Endothelial cell of umbilical vein (primary cell): ENCODE measurements around the gene EPB41L2.

Experiments
- EZH2 ChIP-seq: IDR thresholded peaks from 2 replicates; pipeline ENCODE4 v1.6.1; 2012; ENCODE audit warnings: borderline replicate concordance, low read depth, mild to moderate bottlenecking, moderate library complexity, low read length, inconsistent platforms; ENCODE audit not compliant: severe bottlenecking
- FOS ChIP-seq: IDR thresholded peaks from 2 replicates; pipeline ENCODE4 v1.6.1; 2011; ENCODE audit warnings: mild to moderate bottlenecking, low read length, moderate library complexity, borderline replicate concordance; ENCODE audit not compliant: insufficient read depth
- JUN ChIP-seq: IDR thresholded peaks from 2 replicates; pipeline ENCODE4 v1.6.1; 2011; ENCODE audit warnings: borderline replicate concordance, low read depth; ENCODE audit not compliant: insufficient read length, insufficient read depth
- MAX ChIP-seq: IDR thresholded peaks from 2 replicates; pipeline ENCODE4 v1.6.1; 2011; ENCODE audit not compliant: insufficient read depth, insufficient read length
- MYC ChIP-seq: IDR thresholded peaks from one replicate; pipeline ENCODE4 v1.6.1; 2011; ENCODE audit warnings: mild to moderate bottlenecking, low read depth, low read length
- POLR2A ChIP-seq: IDR thresholded peaks from 2 replicates; pipeline ENCODE4 v1.6.1; 2012; ENCODE audit warnings: low read depth, mild to moderate bottlenecking, control low read depth, low read length
- POLR2AphosphoS5 ChIP-seq: IDR thresholded peaks from 2 replicates; pipeline ENCODE4 v1.6.1; 2012; ENCODE audit warnings: low read depth, mild to moderate bottlenecking, control low read depth, low read length, moderate library complexity; ENCODE audit not compliant: insufficient read depth
- TF ChIP-seq, protein P1 (sequence below), 2 donors: IDR thresholded peaks; 1 replicate in 1 of 2; 2 replicates in 1 of 2; pipeline ENCODE4 v1.5.1; 2011; ENCODE audit warnings: low read length in 2 of 2, mild to moderate bottlenecking in 2 of 2, moderate library complexity in 2 of 2, control low read depth in 1 of 2, inconsistent platforms in 1 of 2, low read depth in 1 of 2; ENCODE audit not compliant: insufficient read depth in 1 of 2; ENCODE audit errors: extremely low read depth in 1 of 2

DNA sequence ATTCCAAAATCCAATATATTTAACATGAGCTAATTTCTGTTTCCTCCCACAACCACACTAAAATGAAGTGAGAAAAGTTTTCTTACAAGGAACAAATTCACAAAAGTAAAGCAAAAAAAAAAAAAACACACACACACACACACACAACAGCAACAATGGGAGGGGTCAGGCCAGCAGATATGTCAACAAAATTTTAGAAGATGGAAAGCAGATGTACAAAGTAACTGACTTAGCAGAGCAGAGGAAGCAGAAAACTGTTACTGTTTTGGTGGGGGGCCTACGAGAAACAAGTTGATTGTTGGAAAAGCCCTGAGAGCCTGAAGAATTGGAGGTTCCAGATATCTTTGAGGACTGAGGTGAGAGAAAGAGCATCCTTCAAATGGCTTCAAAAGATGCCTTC is 11.7 kb downstream of the EPB41L2 start:
- TF ChIP-seq, protein P1, sequence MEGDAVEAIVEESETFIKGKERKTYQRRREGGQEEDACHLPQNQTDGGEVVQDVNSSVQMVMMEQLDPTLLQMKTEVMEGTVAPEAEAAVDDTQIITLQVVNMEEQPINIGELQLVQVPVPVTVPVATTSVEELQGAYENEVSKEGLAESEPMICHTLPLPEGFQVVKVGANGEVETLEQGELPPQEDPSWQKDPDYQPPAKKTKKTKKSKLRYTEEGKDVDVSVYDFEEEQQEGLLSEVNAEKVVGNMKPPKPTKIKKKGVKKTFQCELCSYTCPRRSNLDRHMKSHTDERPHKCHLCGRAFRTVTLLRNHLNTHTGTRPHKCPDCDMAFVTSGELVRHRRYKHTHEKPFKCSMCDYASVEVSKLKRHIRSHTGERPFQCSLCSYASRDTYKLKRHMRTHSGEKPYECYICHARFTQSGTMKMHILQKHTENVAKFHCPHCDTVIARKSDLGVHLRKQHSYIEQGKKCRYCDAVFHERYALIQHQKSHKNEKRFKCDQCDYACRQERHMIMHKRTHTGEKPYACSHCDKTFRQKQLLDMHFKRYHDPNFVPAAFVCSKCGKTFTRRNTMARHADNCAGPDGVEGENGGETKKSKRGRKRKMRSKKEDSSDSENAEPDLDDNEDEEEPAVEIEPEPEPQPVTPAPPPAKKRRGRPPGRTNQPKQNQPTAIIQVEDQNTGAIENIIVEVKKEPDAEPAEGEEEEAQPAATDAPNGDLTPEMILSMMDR (IDR thresholded peaks at IDR 0.05; ENCODE audit: extremely low read depth in 1 of 2, insufficient read depth in 1 of 2, low read depth in 1 of 2, low read length in 2 of 2), result no peak
- TF ChIP-seq POLR2AphosphoS5 (no peak), POLR2A (no peak), EZH2 (no peak), JUN (no peak), FOS (no peak), MYC (no peak), MAX (no peak)
